Neuronal stem cell (in vitro differentiated cells): ENCODE measurements around the gene PURB.
"Not testable (repeated sequence)": the region's sequence is repeated elsewhere in the genome, so short reads cannot be mapped to it uniquely, and the experiment has no call there.

ENCODE experiments used
- DNase-seq: peaks from one replicate; pipeline ENCODE4 v3.0.0-alpha.2; 2013; ENCODE audit warnings: low spot score
- H2AFZ ChIP-seq: one replicate; pipeline ENCODE4 v1.6.1; 2013; ENCODE audit warnings: mild to moderate bottlenecking, low read length, inconsistent platforms
- H2AK5ac ChIP-seq: 2 replicates; pipeline ENCODE4 v1.6.1; 2013; ENCODE audit warnings: low read depth, mild to moderate bottlenecking, inconsistent platforms, low read length, moderate library complexity, mixed read lengths
- H2BK120ac ChIP-seq: 2 replicates; pipeline ENCODE4 v1.6.1; 2013; ENCODE audit warnings: low read depth, mild to moderate bottlenecking, inconsistent platforms, low read length, moderate library complexity, mixed read lengths
- H2BK12ac ChIP-seq: one replicate; pipeline ENCODE4 v1.6.1; 2013; ENCODE audit warnings: low read length, inconsistent platforms
- H2BK15ac ChIP-seq: 2 replicates; pipeline ENCODE4 v1.6.1; 2013; ENCODE audit warnings: mild to moderate bottlenecking, low read length, inconsistent platforms, mixed read lengths
- H2BK5ac ChIP-seq: one replicate; pipeline ENCODE4 v1.6.1; 2013; ENCODE audit warnings: inconsistent platforms, mild to moderate bottlenecking, low read length, moderate library complexity
- H3K14ac ChIP-seq: one replicate; pipeline ENCODE4 v1.6.1; 2013; ENCODE audit warnings: low read length, inconsistent platforms
- H3K18ac ChIP-seq: 2 replicates; pipeline ENCODE4 v1.6.1; 2013; ENCODE audit warnings: low read length, inconsistent platforms
- H3K23ac ChIP-seq: 2 replicates; pipeline ENCODE4 v1.6.1; 2013; ENCODE audit warnings: low read depth, mild to moderate bottlenecking, mixed read lengths, low read length, inconsistent platforms; ENCODE audit not compliant: poor library complexity
- H3K27ac ChIP-seq: replicated peaks from 3 replicates; pipeline ENCODE4 v1.5.1; 2013; ENCODE audit warnings: low read length, inconsistent platforms
- H3K27me3 ChIP-seq, 3 experiments: 2 replicates each; pipeline ENCODE4 v1.6.1; 2013; ENCODE audit warnings: low read length in 3 of 3, mild to moderate bottlenecking in 2 of 3, inconsistent platforms in 1 of 3, low read depth in 1 of 3, mixed read lengths in 1 of 3, moderate library complexity in 1 of 3; ENCODE audit not compliant: control insufficient read depth in 3 of 3, insufficient read depth in 3 of 3
- H3K36me3 ChIP-seq, 2 donors: replicated peaks in 1 of 2; 2 replicates each; pipeline ENCODE4 v1.6.1; 2013; ENCODE audit warnings: low read length in 2 of 2; ENCODE audit not compliant: control insufficient read depth in 2 of 2, insufficient read depth in 2 of 2
- H3K4ac ChIP-seq: 2 replicates; pipeline ENCODE4 v1.6.1; 2013; ENCODE audit warnings: inconsistent platforms, mild to moderate bottlenecking, low read length, moderate library complexity
- H3K4me1 ChIP-seq, 2 donors: 1 replicate in 1 of 2; 2 replicates in 1 of 2; pipeline ENCODE4 v1.6.1; 2013; ENCODE audit warnings: low read length in 2 of 2, low read depth in 1 of 2; ENCODE audit not compliant: control insufficient read depth in 2 of 2, insufficient read depth in 1 of 2
- H3K4me2 ChIP-seq: one replicate; pipeline ENCODE4 v1.6.1; 2013; ENCODE audit warnings: mild to moderate bottlenecking, low read length, inconsistent platforms; ENCODE audit not compliant: insufficient read depth, poor library complexity, severe bottlenecking
- H3K4me3 ChIP-seq, 2 donors: 2 replicates each; pipeline ENCODE4 v1.5.1; 2013; ENCODE audit warnings: low read length in 2 of 2, mild to moderate bottlenecking in 2 of 2, inconsistent platforms in 1 of 2, moderate library complexity in 1 of 2
- H3K79me1 ChIP-seq: one replicate; pipeline ENCODE4 v1.6.1; 2013; ENCODE audit warnings: low read depth, mild to moderate bottlenecking, inconsistent platforms, low read length, moderate library complexity
- H3K9ac ChIP-seq: one replicate; pipeline ENCODE4 v1.6.1; 2013; ENCODE audit warnings: mild to moderate bottlenecking, low read depth, low read length, inconsistent platforms; ENCODE audit not compliant: poor library complexity
- H3K9me3 ChIP-seq, 2 donors: replicated peaks in 1 of 2; 2 replicates each; pipeline versions ENCODE3 to v1.6.1; 2013; ENCODE audit warnings: low read length in 2 of 2, mild to moderate bottlenecking in 2 of 2, inconsistent platforms in 1 of 2, low read depth in 1 of 2, mixed read lengths in 1 of 2, moderate library complexity in 1 of 2; ENCODE audit not compliant: control insufficient read depth in 2 of 2, insufficient read depth in 1 of 2
- H4K8ac ChIP-seq: one replicate; pipeline ENCODE4 v1.6.1; 2013; ENCODE audit warnings: low read depth, mild to moderate bottlenecking, inconsistent platforms, low read length, moderate library complexity
- H4K91ac ChIP-seq: one replicate; pipeline ENCODE4 v1.6.1; 2013; ENCODE audit warnings: low read length, low read depth, mild to moderate bottlenecking, inconsistent platforms; ENCODE audit not compliant: poor library complexity
- WGBS, 2 donors: extraction: QIAGEN DNeasy Blood & Tissue Kit; methylation state at CpG; one replicate each; pipeline ENCODE4 v1.1.7; 2013; ENCODE audit warnings: missing lambda C conversion rate in 2 of 2, mixed read lengths in 1 of 2; ENCODE audit not compliant: insufficient read length in 2 of 2, insufficient replicate concordance in 1 of 2; ENCODE audit errors: extremely low coverage in 2 of 2; 5-methylcytosine and 5-hydroxymethylcytosine counted together

PURB gene

DNA sequence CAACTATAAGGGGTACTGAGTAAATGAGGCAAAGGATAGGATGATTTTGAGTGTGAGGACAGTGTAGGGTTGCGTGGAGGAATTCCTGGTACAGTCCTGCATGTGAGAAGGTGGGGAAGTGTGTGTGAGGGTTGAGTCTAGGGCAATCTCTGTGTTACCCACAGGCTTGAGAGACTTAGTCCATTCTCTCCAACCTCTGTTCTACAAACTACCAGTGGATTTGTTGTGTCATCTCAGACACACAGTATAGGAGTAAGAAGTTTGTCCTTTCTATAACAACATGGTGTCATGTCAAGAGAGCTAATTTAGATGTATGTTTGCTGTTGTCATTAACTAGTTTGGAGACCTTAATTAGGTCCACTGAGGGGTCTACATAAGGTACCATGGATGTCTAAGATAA, 12.5 kb downstream of the PURB start:
- Histone ChIP-seq H2AK5ac (no peak overlapping the region), H2BK5ac (no peak overlapping the region), H3K9ac (no peak overlapping the region), H3K4me2 (no peak overlapping the region), H3K27me3 (no peaks in the 10 kb centered on the region), H4K91ac (no peak overlapping the region), H3K14ac (no peak overlapping the region), H2BK15ac (no peak overlapping the region), H3K18ac (no peak overlapping the region), H2AFZ (no peak overlapping the region), H3K9me3 (no peaks in the 10 kb centered on the region), H3K4ac (no peak overlapping the region), H3K23ac (no peak overlapping the region), H3K27ac (no peak overlapping the region), H2BK120ac (no peak overlapping the region), H2BK12ac (no peak overlapping the region), H3K79me1 (no peaks in the 10 kb centered on the region), H4K8ac (no peak overlapping the region), H3K4me3 (no peak overlapping the region), H3K4me1 (no peaks in the 10 kb centered on the region), H3K36me3 (peaks cover 0 to 7% of the 10 kb centered on the region in 2 donors)
- no peak for DNase-seq
- no CpG with 5 or more reads among the region's 1 CpG for WGBS, 2 donors

DNA sequence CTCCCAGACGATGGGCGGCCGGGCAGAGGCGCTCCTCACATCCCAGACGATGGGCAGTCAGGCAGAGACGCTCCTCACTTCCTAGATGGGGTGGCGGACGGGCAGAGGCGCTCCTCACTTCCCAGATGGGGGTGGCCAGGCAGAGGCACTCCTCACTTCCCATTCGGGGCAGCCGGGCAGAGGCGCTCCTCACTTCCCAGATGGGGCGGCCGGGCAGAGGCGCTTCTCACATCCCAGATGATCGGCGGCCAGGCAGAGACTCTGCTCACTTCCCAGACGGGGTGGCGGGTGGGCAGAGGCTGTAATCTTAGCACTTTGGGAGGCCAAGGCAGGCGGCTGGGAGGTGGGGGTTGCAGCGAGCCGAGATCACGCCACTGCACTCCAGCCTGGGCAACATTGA, 13.4 kb downstream of the PURB start:
- not testable (repeated sequence) for H2BK15ac ChIP-seq, H2AFZ ChIP-seq, DNase-seq, H3K4ac ChIP-seq, H3K9me3 ChIP-seq, H3K23ac ChIP-seq, H3K4me3 ChIP-seq, H2BK5ac ChIP-seq, H3K36me3 ChIP-seq, H2BK120ac ChIP-seq, H3K18ac ChIP-seq, H3K4me1 ChIP-seq, H4K91ac ChIP-seq, H2BK12ac ChIP-seq, H3K27me3 ChIP-seq, H4K8ac ChIP-seq, H3K27ac ChIP-seq, H3K4me2 ChIP-seq, H3K14ac ChIP-seq, H3K9ac ChIP-seq, H2AK5ac ChIP-seq, H3K79me1 ChIP-seq
- WGBS, 2 donors, result no CpG with 5 or more reads among the region's 23 CpGs

DNA sequence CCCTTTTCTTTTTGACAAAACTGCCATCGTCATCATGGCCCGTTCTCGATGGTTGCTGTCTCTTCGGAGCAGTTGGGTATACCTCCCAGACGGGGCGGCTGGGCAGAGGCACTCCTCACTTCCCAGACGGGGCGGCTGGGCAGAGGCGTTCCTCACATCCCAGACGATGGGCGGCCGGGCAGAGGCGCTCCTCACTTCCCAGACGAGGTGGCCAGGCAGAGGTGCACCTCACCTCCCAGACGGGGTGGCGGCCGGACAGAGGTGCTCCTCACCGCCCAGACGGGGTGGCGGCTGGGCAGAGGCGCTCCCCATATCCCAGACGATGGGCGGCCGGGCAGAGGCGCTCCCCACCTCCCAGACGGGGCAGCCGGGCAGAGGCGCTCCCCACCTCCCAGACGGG, 14.6 kb downstream of the PURB start:
- not testable (repeated sequence) for H2AK5ac ChIP-seq, H3K18ac ChIP-seq, H3K9ac ChIP-seq, H3K23ac ChIP-seq, H3K4me3 ChIP-seq, H3K27me3 ChIP-seq, H3K4ac ChIP-seq, H2BK5ac ChIP-seq, H2BK15ac ChIP-seq, H3K14ac ChIP-seq, H4K8ac ChIP-seq, H3K36me3 ChIP-seq, DNase-seq, H3K4me1 ChIP-seq, H4K91ac ChIP-seq, H2BK12ac ChIP-seq, H3K4me2 ChIP-seq, H2BK120ac ChIP-seq, H3K27ac ChIP-seq, H3K79me1 ChIP-seq, H2AFZ ChIP-seq, H3K9me3 ChIP-seq
- no CpG with 5 or more reads among the region's 29 CpGs for WGBS, 2 donors

DNA sequence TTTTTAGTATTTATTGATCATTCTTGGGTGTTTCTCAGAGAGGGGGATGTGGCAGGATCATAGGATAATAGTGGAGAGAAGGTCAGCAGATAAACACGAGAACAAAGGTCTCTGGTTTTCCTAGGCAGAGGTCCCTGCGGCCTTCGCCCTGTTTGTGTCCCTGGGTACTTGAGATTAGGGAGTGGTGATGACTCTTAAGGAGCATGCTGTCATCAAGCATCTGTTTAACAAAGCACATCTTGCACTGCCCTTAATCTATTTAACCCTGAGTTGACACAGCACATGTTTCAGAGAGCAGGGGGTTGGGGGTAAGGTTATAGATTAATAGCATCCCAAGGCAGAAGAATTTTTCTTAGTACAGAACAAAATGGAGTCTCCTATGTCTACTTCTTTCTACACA, 15.0 kb downstream of the PURB start:
- not testable (repeated sequence) for H3K27me3 ChIP-seq, H3K79me1 ChIP-seq, H3K23ac ChIP-seq, H3K14ac ChIP-seq, H3K27ac ChIP-seq, H3K18ac ChIP-seq, H3K4me1 ChIP-seq, H2BK15ac ChIP-seq, H3K9ac ChIP-seq, H3K9me3 ChIP-seq, H2AK5ac ChIP-seq, H4K91ac ChIP-seq, H4K8ac ChIP-seq, H2AFZ ChIP-seq, H2BK5ac ChIP-seq, H2BK12ac ChIP-seq, H3K36me3 ChIP-seq, H3K4ac ChIP-seq, H3K4me2 ChIP-seq, H2BK120ac ChIP-seq, DNase-seq, H3K4me3 ChIP-seq
- WGBS, 2 donors, result no CpG with 5 or more reads among the region's 3 CpGs
